ENCODE data around the gene ABCC2.

GRCh38 chr10:99740260-99740659 lies 42.2 kb upstream of the ABCC2 start:
- TF ChIP-seq TEAD4 (IDR thresholded peaks at IDR 0.05) (no peak), EP300 (IDR thresholded peaks at IDR 0.05; ENCODE audit: borderline replicate concordance) (no peak), TAF1 (IDR thresholded peaks at IDR 0.05; ENCODE audit: low read depth) (no peak), CREB1 (IDR thresholded peaks at IDR 0.05; ENCODE audit: low read depth) (no peak), RAD21 (IDR thresholded peaks at IDR 0.05; ENCODE audit: low read depth) (no peak), EGR1 (IDR thresholded peaks at IDR 0.05) (no peak), YY1 (IDR thresholded peaks at IDR 0.05; ENCODE audit: low read depth) (no peak), CEBPB (IDR thresholded peaks at IDR 0.05) (no peak), FOXM1 (IDR thresholded peaks at IDR 0.05; ENCODE audit: borderline replicate concordance, low read depth) (no peak), ZBTB7A (IDR thresholded peaks at IDR 0.05; ENCODE audit: low read depth) (no peak)
- TF ChIP-seq, protein P1, sequence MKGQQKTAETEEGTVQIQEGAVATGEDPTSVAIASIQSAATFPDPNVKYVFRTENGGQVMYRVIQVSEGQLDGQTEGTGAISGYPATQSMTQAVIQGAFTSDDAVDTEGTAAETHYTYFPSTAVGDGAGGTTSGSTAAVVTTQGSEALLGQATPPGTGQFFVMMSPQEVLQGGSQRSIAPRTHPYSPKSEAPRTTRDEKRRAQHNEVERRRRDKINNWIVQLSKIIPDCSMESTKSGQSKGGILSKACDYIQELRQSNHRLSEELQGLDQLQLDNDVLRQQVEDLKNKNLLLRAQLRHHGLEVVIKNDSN (IDR thresholded peaks at IDR 0.05), result no peak
- TF ChIP-seq, protein P2, sequence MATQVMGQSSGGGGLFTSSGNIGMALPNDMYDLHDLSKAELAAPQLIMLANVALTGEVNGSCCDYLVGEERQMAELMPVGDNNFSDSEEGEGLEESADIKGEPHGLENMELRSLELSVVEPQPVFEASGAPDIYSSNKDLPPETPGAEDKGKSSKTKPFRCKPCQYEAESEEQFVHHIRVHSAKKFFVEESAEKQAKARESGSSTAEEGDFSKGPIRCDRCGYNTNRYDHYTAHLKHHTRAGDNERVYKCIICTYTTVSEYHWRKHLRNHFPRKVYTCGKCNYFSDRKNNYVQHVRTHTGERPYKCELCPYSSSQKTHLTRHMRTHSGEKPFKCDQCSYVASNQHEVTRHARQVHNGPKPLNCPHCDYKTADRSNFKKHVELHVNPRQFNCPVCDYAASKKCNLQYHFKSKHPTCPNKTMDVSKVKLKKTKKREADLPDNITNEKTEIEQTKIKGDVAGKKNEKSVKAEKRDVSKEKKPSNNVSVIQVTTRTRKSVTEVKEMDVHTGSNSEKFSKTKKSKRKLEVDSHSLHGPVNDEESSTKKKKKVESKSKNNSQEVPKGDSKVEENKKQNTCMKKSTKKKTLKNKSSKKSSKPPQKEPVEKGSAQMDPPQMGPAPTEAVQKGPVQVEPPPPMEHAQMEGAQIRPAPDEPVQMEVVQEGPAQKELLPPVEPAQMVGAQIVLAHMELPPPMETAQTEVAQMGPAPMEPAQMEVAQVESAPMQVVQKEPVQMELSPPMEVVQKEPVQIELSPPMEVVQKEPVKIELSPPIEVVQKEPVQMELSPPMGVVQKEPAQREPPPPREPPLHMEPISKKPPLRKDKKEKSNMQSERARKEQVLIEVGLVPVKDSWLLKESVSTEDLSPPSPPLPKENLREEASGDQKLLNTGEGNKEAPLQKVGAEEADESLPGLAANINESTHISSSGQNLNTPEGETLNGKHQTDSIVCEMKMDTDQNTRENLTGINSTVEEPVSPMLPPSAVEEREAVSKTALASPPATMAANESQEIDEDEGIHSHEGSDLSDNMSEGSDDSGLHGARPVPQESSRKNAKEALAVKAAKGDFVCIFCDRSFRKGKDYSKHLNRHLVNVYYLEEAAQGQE (IDR thresholded peaks at IDR 0.05; ENCODE audit: low read depth), result no peak
- TF ChIP-seq, protein P3, sequence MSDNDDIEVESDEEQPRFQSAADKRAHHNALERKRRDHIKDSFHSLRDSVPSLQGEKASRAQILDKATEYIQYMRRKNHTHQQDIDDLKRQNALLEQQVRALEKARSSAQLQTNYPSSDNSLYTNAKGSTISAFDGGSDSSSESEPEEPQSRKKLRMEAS (IDR thresholded peaks at IDR 0.05), result no peak
